Neuron (in vitro differentiated cells): ENCODE results near the gene BARX1.

Source experiments
- H2AFZ ChIP-seq: one replicate; pipeline ENCODE4 v1.6.1; 2013; ENCODE audit warnings: low read depth, mild to moderate bottlenecking, inconsistent platforms, low read length, moderate library complexity
- H3K27me3 ChIP-seq: one replicate; pipeline ENCODE4 v1.6.1; 2013; ENCODE audit warnings: low read length; ENCODE audit not compliant: insufficient read depth
- H3K36me3 ChIP-seq: one replicate; pipeline ENCODE4 v1.6.1; 2013; ENCODE audit warnings: low read length; ENCODE audit not compliant: insufficient read depth
- H3K4me1 ChIP-seq: one replicate; pipeline ENCODE4 v1.6.1; 2013; ENCODE audit warnings: low read length; ENCODE audit not compliant: insufficient read depth
- H3K4me3 ChIP-seq: 2 replicates; pipeline ENCODE4 v1.5.1; 2013; ENCODE audit warnings: mild to moderate bottlenecking, low read length, moderate library complexity
- H3K9me3 ChIP-seq: one replicate; pipeline ENCODE4 v1.6.1; 2013; ENCODE audit warnings: low read length

Gene BARX1

GRCh38 chr9:93902780-93903655, 52.1 kb downstream of the BARX1 start:
- Histone ChIP-seq H3K36me3 (no peaks in the 10 kb centered on the region), H2AFZ (no peak overlapping the region), H3K9me3 (no peaks in the 10 kb centered on the region), H3K4me1 (no peaks in the 10 kb centered on the region), H3K4me3 (no peak overlapping the region), H3K27me3 (no peaks in the 10 kb centered on the region)

GRCh38 chr9:93902051-93902779, 52.9 kb downstream of the BARX1 start:
- Histone ChIP-seq H3K4me1 (no peaks in the 10 kb centered on the region), H3K36me3 (no peaks in the 10 kb centered on the region), H3K4me3 (no peak overlapping the region), H2AFZ (no peak overlapping the region), H3K27me3 (no peaks in the 10 kb centered on the region), H3K9me3 (no peaks in the 10 kb centered on the region)
